ENCODE data around the gene NXN.
"Not testable (repeated sequence)": the region's sequence is repeated elsewhere in the genome, so short reads cannot be mapped to it uniquely, and the experiment has no call there.

The NXN gene

DNA sequence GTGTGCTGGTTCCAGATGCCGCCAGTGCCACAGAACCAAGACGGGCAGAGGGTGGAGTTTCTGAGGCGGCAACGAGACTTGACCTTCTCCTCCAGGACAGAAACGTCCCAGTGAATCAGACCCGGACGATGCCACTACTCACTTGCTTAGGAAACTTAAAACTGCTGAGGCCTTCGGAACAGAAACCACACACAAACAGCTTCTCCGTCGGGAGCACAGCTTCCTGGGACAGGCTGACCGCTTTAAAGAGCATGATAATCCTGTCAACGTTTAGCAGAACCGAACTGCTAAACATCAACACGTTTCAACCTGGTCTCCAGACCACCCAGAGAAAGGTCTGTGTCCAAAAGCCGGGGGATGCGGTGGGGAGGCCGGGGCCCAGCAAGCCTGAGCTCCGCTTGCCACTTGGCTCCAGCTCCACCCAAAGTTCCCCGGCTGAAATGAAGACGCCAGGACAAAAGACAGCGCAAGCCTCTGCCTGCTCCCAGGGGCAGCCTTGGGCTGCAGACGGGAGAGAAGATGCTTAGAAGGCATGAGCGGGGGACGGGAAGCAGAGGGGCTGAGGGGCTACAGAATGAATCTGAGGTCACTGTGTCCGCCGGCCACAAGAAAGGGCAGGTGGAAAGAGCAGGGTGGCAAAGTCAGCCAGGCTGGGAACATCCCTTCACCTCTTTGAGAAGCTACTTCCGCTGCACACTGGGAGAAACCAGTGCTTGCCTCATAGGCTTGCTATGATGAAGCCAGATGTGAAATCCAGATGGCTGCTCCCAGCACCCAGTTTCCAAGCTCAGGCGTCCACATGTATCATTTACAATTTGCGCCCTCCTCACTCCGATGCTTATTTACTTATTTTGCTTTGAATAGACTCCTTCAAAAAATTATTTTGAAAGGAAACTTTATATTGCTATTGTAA, 128.5 kb downstream of the NXN start:
- intact Hi-C loops (cut with DNase I) = no loop called here
- DNase-seq = no peak

DNA sequence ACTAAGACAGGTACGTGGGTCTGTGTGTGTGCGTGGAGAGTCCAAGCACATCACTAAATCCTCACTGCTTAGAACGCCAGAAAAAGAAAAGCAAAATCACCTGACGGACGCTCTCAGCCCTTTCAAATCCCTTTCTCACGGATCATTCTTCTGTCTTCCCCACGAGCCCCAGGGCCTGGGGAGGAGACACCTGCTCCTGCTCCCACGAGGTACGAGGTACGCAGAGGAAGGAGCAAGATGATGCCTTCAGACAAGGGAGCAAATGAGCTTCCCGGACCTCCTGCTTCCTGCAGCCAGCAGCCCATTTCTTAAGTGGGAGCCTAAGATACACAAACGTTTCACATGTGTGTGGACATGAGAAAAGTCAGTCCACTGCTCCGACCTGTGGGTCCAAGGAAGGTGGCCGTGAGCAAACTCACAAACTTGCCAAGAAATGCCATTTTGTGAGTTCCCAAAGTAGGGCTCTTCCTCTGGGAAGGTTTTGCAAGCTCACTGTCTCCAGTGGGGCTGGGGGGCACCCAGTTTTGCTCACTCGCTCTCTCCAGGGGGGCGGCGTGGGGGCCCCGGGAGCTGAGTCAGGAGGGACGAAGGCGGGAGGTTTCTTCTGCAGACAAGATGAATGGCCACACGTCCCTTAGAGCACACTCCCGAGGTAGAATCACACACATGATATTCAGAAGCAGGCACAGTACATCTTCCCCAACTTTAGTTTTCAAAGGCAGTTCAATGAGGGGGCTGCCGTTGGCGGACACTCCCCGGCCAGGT, 129.3 kb downstream of the NXN start:
- intact Hi-C loops (cut with DNase I) = no loop called here
- DNase-seq = no peak

DNA sequence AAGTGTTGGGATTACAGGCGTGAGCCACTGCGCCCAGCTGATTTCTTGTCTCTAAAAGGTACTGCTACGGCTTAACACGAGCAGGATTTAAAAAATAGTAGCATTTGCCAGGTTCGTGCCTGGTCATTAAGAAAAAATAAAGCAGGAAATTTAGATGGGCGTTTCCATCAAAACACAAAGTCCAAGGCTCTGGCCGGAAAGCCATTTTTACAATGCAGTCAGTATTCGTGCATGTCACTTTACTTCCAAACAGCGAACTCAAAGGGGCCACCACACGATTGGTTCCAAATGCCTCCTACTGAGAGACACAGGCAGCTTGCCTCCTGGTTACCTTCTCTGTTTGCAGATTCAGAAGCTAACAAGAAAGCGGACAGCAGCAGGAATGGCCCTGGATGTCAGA, 131.2 kb downstream of the NXN start:
- intact Hi-C loops (cut with DNase I) = no loop called here
- DNase-seq = no peak

DNA sequence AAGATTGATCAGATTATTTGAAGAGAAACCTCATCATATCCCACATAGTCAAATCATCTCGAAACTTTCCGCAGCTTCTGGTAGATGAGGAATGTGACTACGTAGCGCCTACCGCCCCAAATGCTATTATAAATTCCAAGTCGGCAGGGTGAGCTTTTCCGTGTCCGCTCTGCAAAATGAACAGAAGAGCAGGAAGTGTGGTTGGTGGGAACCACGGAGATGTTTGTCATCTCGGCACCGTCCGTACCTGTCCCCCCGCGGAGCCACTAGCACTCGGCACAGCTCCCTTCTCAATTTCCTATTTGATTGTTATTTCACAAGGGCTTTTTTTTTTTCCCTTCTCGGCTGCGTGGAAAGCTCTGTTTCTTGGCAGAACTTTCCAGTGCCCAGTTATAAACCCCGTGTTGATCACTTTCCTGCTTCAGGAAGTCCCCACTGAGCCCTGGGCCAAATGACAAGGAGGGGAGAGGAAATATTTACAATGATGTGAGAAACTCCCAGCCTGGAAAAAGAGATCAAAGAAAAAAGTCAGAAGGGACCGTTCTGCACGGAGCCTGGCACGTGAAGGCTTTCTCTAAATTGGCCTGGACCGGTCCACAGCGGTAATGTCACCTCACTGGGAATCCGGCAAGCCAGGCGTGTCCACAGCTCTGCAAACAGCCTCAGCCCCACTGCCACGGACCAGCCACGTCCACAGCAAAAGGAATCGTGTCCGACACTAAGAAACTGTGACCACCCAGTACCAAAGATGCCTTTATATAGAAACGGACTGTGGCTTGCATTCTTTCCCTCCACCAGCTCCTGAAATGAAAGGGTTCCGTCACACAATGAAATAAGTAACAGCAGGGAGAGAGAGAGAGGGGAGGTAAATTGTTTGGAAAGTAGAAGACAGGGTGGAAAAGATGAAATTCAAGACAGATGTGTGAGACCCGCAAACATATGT, 132.4 kb downstream of the NXN start:
- intact Hi-C loops (cut with DNase I) = no loop called here

DNA sequence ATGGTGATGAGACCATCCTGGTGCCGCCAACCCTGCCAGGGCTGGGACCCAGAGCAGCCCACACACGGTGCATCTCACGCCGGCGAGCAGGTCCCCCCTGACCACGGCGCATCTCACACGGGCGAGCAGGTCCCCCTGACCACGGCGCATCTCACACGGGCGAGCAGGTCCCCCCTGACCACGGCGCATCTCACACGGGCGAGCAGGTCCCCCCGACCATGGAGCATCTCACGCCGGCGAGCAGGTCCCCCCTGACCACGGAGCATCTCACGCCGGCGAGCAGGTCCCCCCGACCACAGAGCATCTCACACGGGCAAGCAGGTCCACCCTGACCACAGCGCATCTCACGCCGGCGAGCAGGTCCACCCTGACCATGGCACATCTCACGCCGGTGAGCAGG, 138.3 kb downstream of the NXN start:
- intact Hi-C loops (cut with DNase I) = no loop called here
- DNase-seq = no peak

More for the DNA sequence above, 132.4 kb downstream of the NXN start:
- no peak for DNase-seq

DNA sequence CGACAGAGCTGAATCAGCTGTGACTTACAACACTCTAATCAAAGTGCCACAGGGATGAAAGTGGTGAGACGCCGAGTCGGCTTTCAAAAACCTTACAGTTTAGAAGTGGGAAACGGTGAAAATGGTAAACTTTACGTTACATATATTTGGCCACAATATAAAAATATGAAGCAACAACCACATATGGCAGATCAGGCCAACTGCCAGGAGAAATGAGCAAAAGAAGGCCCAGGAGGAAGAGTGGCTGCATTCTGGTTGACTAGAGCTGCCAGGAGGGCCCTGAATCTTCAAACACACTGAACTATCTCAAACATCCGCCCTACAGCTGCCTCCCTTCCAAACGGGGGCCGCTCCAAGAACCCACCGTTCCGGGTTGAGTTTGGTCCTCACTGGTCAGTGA, 141.1 kb downstream of the NXN start:
- no peak for DNase-seq
- intact Hi-C loops (cut with DNase I) = no loop called here

DNA sequence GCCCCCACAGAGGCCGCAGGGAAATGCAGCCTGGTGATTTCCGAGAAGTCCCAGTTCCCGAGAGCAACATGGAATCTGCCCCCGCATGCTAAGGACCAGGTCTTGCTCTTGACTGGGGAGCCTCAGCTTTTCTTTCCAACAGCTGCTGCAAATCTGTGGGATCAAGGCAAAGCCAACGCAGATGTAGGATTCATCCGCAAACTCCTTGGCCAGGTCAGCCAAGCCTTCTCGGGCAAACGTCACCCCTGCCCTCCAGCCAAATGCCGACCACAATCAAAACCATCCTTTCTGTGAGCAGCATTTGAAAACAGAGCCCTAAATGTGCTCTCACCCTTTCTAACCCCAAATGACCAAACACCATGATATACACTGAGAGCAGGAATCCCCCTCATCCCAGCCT, 143.4 kb downstream of the NXN start:
- intact Hi-C loops (cut with DNase I) = no loop called here
- DNase-seq = no peak

DNA sequence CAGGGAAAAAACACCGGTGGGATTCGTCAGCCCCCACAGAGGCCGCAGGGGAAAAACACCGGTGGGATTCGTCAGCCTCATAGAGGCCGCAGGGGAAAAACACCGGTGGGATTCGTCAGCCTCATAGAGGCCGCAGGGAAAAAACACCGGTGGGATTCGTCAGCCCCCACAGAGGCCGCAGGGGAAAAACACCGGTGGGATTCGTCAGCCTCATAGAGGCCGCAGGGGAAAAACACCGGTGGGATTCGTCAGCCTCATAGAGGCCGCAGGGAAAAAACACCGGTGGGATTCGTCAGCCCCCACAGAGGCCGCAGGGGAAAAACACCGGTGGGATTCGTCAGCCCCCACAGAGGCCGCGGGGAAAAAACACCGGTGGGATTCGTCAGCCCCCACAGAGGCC, 143.9 kb downstream of the NXN start:
- intact Hi-C loops (cut with DNase I); DNase-seq: not testable (repeated sequence)

DNA sequence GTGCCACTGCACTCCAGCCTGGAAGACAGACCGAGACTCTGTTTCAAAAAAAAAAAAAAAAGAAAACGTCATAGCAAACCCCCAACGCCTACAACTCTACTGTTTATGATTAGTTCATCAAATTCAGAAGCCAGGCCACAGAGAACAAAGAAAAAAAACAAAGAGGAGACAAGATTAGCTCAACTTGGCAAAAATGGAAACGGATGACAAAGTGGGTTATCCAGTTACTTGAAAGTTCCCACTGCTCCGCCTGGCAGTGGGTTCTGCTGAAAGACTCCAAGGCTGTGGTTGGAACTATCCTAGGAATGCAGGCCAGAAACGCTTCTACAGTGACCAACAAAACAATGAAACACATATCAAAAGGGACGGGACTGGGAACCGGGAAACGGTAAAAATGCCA, 144.3 kb downstream of the NXN start:
- DNase-seq = no peak
- intact Hi-C loops (cut with DNase I) = no loop called here

DNA sequence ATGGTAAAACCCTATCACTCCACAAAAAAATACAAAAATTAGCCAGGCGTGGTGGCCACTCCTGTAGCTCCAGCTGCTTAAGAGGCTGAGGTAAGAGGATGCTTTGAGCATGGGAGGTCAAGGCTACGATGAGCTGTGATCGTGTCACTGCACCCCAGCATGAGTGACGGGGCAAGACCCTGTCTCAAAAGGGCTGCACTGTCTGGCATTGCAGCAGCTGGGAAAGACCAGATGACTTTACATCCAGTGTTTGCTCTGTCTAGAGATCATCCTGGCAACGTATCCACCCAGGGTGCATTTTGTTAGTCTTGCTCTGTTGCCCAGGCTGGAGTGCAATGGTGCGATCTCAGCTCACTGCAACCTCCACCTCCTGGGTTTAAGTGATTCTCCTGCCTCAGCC, 145.4 kb downstream of the NXN start:
- DNase-seq = no peak
- intact Hi-C loops (cut with DNase I) = no loop called here

DNA sequence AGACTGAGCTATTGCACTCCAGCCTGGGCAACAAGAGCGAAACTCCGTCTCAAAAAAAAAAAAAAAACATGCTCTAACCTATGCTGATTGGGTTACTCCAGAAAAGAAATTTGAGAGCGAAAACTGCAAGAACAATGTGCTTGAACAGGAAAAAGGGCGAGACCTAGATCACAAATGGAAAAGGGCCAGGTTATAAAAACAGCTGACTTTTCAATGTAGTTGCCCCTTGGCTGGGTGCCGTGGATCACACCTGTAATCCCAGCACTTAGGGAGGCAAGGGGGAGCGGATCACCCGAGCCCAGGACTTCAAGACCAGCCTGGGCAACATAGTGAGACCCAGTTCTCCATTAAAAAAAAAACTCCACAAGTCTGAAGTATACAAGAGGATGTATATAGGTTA, 148.6 kb downstream of the NXN start:
- DNase-seq = no peak
- intact Hi-C loops (cut with DNase I) = no loop called here

DNA sequence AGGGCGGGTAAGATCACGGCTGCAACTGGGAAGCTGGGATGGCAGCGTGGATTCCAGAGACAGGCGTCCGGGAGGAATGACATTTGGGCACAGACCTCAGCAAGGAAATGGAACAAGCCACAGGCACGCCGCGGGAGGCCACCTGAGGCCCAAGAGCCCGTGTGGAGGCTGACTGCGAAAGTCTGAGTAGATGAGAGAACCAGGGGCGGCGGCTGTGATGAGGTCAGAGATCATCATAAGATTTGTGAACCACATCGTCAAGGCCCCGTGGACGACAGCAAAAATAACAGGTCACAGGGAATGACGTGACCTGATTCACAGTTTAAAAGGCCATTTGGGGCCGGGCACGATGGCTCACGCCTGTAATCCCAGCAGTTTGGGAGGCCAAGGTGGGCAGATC, 149.2 kb downstream of the NXN start:
- DNase-seq = peak in 1 of 10 donors; percentile 43
- intact Hi-C loops (cut with DNase I) = no loop called here

DNA sequence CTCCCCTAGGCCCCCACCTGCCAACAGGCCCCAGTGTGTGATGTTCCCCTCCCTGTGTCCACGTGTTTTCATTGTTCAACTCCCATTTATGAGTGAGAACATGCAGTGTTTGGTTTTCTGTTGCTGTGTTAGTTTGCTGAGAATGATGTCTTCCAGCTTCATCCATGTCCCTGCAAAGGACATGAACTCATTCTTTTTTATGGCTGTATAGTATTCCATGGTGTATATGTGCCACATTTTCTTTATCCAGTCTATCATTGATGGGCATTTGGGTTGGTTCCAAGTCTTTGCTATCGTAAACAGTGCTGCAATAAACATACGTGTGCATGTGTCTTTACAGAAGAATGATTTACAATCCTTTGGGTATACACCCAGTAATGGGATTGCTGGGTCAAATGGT, 150.0 kb downstream of the NXN start:
- intact Hi-C loops (cut with DNase I); DNase-seq: not testable (repeated sequence)

DNA sequence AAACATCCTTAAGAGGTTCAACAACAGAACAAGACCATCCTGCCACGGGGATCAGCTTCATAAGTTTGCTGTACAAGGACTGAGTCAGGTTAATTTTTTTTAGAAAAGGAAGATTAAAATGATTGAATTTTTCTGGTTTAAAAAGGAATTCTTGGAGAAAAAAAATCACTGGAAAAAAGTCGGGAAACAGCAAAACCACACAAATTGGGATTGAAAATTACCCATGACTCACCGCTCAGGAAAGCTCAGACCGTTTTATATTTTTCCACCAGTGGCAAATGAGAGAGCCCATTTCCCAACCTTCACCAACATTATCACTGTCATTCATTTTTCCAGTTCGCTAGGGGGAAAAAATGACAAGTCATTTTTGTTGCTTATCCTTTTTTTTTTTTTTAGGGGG, 150.8 kb downstream of the NXN start:
- intact Hi-C loops (cut with DNase I) = no loop called here

DNA sequence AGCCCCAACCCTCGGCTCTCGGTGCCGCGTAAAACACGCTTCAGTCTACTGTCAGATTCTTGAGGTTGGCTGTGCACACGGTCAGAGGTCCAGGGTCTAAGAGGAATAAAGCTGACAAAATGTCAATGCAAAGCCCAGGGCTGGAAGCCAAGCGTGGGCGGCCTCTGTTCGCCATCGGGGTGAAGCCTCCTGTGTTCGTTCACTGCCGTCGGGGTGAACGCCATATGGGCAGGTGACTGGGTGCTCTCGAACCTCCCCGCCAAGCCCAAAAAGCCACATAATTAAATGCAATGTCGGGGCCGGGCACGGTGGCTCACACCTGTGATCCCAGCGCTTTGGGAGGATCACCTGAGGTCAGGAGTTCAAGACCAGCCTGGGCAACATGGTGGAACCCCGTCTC, 152.8 kb downstream of the NXN start:
- DNase-seq = peak in 1 of 10 donors; percentile 56
- intact Hi-C loops (cut with DNase I) = no loop called here

More for the DNA sequence above, 150.8 kb downstream of the NXN start:
- no peak for DNase-seq

DNA sequence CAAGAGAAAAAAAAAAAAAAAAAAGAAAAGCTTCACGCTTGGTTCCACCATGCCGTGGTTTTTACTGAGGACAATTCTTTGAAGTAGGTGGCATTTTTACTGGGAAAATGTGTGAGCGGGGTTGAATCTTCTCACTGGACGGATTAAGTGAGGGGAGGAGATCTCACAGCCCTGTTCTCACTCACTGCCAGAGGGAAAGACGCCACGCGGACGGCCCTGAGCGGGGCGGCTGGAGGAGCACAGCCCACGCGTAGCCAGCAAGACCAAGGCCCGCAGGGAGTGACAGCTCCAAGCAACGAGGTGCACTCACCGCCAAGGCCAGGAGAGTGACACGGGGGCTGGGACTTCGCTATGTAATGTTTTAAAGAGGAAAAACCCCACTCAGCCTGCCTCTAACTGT, 154.4 kb downstream of the NXN start:
- no peak for DNase-seq
- intact Hi-C loops (cut with DNase I) = no loop called here

DNA sequence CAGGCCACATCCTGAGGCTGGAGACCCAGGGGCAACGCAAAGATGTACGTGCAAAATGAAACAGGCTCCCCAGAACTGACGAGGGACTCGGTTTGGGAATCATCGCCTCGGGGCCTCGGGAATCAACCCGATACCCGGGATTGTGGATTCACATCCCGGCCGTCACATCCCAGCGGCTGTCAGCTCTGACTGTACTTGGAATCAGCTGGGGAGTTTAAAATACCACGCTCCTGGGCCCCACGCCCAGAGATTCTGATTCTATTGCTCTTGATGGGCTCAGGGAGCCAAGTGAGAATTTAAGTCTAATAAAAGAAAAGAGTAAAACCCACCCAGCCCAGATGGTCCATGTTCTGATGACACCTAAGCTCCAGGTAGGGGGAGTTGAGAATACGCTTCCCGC, 155.2 kb downstream of the NXN start:
- DNase-seq = peak in 4 of 10 donors; percentile 11 to 89 (median 67)
- intact Hi-C loops (cut with DNase I) = no loop called here

DNA sequence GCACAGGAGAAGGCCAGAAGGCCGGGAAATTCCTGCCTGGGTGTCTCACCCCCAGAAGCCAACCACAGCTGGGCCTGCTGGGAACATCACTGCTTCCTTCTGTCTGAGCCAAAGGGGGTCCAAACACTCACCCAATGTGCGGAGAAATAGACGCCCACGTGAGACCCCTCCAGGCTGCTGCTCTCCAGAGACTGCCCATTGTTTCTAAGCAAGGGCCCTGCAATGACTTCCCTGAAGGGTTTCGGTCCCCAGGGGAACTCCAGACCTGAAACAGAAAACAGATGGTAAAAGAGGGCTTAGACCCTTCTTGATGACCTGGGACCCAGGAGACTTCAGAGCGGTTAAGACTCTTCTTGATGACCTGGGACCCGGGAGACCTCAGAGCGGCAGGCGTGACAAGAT, 156.1 kb downstream of the NXN start:
- no peak for DNase-seq
- intact Hi-C loops (cut with DNase I) = no loop called here

DNA sequence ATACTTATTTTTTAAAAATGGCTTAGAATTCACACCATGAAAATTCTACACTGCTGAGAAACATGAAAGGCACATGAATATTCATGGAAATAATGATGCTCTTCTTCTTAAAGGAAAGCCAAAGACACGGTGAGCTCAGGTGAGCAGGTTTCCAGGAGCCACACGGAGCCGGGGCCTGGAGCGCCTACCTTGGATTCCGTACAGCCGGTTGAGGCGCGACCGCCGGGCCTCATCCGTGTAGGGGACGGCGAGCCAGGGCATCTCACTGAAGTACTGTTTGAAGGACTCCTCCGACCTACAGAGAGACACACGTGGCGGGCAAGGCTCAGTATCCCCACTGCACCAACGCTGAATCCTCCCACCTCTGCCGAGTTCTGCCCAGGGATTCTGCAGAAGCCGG, 160.3 kb downstream of the NXN start:
- no peak for DNase-seq
- intact Hi-C loops (cut with DNase I) = no loop called here

DNA sequence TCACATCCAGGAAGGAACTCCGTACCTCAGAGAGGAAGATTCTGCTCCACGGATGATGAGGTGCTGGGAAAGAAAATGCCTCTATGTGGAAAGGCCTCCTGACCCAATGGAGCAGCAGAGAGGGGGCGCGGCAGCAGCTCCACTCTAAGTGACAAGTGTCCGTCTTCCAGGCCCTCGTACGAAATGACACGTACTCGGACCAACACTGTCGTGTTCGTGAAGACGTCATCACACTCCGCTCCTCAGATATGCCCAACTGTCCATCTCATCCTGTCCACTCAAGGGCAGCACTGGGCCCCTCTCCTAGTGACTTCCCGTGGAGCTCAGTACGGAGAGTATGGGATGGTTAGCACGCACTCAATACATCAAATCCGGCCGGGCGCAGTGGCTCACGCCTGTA, 165.2 kb downstream of the NXN start:
- intact Hi-C loops (cut with DNase I) = no loop called here
- DNase-seq = no peak

Measured in posterior cingulate gyrus (tissue), 11 donors.